Fibroblast of mammary gland (primary cell): Measurements from ENCODE around the gene DLG5.

Source experiments
- DNase-seq: peaks from one replicate; pipeline ENCODE4 v3.0.0-alpha.2; 2010; ENCODE audit warnings: low read depth
- H3K4me3 ChIP-seq: 2 replicates; pipeline ENCODE4 v1.5.1; 2011; ENCODE audit warnings: low read depth, mild to moderate bottlenecking, low read length, moderate library complexity; ENCODE audit not compliant: control insufficient read depth
- TF ChIP-seq, protein P1 (sequence below): conservative IDR thresholded peaks from 2 replicates; pipeline ENCODE4 v1.5.1; 2011; ENCODE audit warnings: low read depth, low read length, inconsistent platforms; ENCODE audit not compliant: control insufficient read depth, insufficient read depth

Gene DLG5

GRCh38 chr10:77823811-77824542 lies 102.6 kb downstream of the DLG5 start:
- no peak overlapping the region for H3K4me3 ChIP-seq
- TF ChIP-seq, protein P1, sequence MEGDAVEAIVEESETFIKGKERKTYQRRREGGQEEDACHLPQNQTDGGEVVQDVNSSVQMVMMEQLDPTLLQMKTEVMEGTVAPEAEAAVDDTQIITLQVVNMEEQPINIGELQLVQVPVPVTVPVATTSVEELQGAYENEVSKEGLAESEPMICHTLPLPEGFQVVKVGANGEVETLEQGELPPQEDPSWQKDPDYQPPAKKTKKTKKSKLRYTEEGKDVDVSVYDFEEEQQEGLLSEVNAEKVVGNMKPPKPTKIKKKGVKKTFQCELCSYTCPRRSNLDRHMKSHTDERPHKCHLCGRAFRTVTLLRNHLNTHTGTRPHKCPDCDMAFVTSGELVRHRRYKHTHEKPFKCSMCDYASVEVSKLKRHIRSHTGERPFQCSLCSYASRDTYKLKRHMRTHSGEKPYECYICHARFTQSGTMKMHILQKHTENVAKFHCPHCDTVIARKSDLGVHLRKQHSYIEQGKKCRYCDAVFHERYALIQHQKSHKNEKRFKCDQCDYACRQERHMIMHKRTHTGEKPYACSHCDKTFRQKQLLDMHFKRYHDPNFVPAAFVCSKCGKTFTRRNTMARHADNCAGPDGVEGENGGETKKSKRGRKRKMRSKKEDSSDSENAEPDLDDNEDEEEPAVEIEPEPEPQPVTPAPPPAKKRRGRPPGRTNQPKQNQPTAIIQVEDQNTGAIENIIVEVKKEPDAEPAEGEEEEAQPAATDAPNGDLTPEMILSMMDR = no peak
- no peak for DNase-seq

DNA sequence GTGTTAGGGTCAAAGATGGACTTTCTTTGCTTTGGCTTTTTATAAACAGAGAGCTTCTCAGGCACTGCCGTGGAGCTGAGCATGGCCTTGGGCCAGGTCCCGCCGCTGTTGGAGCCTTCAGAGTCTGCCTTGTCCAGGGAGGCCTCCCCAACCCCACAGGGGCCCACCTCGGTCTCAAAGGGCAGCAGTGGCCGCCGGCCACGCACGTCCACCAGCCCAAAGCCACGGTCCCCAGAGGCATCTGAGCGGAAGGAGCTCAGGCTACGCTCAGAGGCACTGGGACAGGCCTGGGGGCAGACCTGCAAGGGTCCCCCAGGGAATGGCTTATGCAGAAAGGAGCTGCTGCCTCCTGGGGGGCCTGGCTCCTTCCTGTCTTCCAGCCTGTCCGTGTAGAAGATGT lies 105.0 kb downstream of the DLG5 start:
- DNase-seq = no peak

GRCh38 chr10:77821036-77821435 lies 105.5 kb downstream of the DLG5 start:
- TF ChIP-seq, protein P1 = no peak
- no peak overlapping the region for H3K4me3 ChIP-seq
- DNase-seq = no peak

More for the DNA sequence above, 105.0 kb downstream of the DLG5 start:
- H3K4me3 ChIP-seq = no peak overlapping the region
- TF ChIP-seq, protein P1 = no peak

- no peak for DNase-seq
- TF ChIP-seq, protein P1 = no peak
Observed at GRCh38 chr10:77820349-77820748, 106.2 kb downstream of the DLG5 start.

GRCh38 chr10:77819210-77820112 lies 107.1 kb downstream of the DLG5 start:
- TF ChIP-seq, protein P1 = no peak
- no peak for DNase-seq
- no peak overlapping the region for H3K4me3 ChIP-seq

More at GRCh38 chr10:77820349-77820748, 106.2 kb downstream of the DLG5 start:
- H3K4me3 ChIP-seq = no peak overlapping the region

DNA sequence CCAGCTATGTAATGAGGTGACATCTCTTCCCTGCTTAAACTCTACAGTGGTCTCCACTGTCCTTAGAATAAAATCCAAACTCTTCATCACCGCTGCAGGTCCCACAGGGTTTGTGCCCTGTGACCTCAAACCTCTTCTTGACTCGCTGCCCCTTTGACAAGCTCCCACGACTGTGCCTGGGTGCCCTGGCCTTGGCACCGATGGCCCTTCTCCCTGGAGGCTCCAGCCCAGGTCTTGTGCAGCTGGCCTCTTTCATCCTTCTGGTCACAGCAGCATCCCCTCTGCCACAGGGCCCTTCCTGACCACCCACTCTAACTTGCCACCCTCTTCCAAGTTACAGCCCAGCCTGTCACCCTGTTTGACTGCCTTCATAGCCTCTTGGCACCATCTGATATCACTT lies 108.2 kb downstream of the DLG5 start:
- H3K4me3 ChIP-seq = no peak overlapping the region
- no peak for DNase-seq
- TF ChIP-seq, protein P1 = no peak
